H9 (cell line): Measurements from ENCODE around the gene EXOC3L1. TPM values are rescaled to one million over a fixed set of nuclear protein-coding genes. Genes with fewer than 3 reads are reported as not detected.

ENCODE experiments used
- DNase-seq: peaks from one replicate; pipeline ENCODE4 v3.0.0-alpha.2; 2017
- H2AFZ ChIP-seq: one replicate; pipeline ENCODE4 v1.6.1; 2013; ENCODE audit warnings: mild to moderate bottlenecking, low read length, control low read depth, moderate library complexity
- H2AK5ac ChIP-seq: 2 replicates; pipeline ENCODE4 v1.6.1; 2013; ENCODE audit warnings: low read length, control low read depth, mixed read lengths; ENCODE audit not compliant: insufficient read length
- H2BK120ac ChIP-seq: one replicate; pipeline ENCODE4 v1.6.1; 2013; ENCODE audit warnings: low read depth, mild to moderate bottlenecking, low read length, control low read depth, inconsistent platforms; ENCODE audit not compliant: poor library complexity, severe bottlenecking
- H2BK12ac ChIP-seq: 2 replicates; pipeline ENCODE4 v1.6.1; 2013; ENCODE audit warnings: low read length, control low read depth, mixed read lengths, low read depth; ENCODE audit not compliant: insufficient read length
- H2BK15ac ChIP-seq: 2 replicates; pipeline ENCODE4 v1.6.1; 2013; ENCODE audit warnings: low read depth, low read length, control low read depth
- H2BK20ac ChIP-seq: one replicate; pipeline ENCODE4 v1.6.1; 2013; ENCODE audit warnings: low read depth, mild to moderate bottlenecking, low read length, control low read depth, inconsistent platforms; ENCODE audit not compliant: poor library complexity, severe bottlenecking
- H2BK5ac ChIP-seq: 2 replicates; pipeline ENCODE4 v1.6.1; 2013; ENCODE audit warnings: low read length, control low read depth, mixed read lengths; ENCODE audit not compliant: insufficient read length
- H3K14ac ChIP-seq: 2 replicates; pipeline ENCODE4 v1.6.1; 2013; ENCODE audit warnings: low read length, control low read depth; ENCODE audit not compliant: insufficient read depth
- H3K18ac ChIP-seq: 2 replicates; pipeline ENCODE4 v1.6.1; 2013; ENCODE audit warnings: low read depth, mild to moderate bottlenecking, mixed read lengths, low read length, control low read depth; ENCODE audit not compliant: insufficient read length
- H3K23ac ChIP-seq: 2 replicates; pipeline ENCODE4 v1.6.1; 2013; ENCODE audit warnings: low read length, control low read depth, mixed read lengths, low read depth; ENCODE audit not compliant: insufficient read length
- H3K23me2 ChIP-seq: 2 replicates; pipeline ENCODE4 v1.6.1; 2013; ENCODE audit warnings: low read depth, mild to moderate bottlenecking, mixed read lengths, low read length, control low read depth; ENCODE audit not compliant: insufficient read length, poor library complexity, severe bottlenecking
- H3K27ac ChIP-seq: 2 replicates; pipeline ENCODE4 v1.5.1; 2013; ENCODE audit warnings: low read length, control low read depth, mixed read lengths, low read depth; ENCODE audit not compliant: insufficient read length
- H3K27me3 ChIP-seq: 2 replicates; pipeline ENCODE4 v1.6.1; 2013; ENCODE audit warnings: low read length, control low read depth, inconsistent platforms; ENCODE audit not compliant: insufficient read depth
- H3K4ac ChIP-seq: 2 replicates; pipeline ENCODE4 v1.6.1; 2013; ENCODE audit warnings: low read depth, mild to moderate bottlenecking, control low read depth, inconsistent platforms, low read length, moderate library complexity
- H3K4me1 ChIP-seq: 2 replicates; pipeline ENCODE4 v1.6.1; 2013; ENCODE audit warnings: low read length, control low read depth, inconsistent platforms; ENCODE audit not compliant: insufficient read depth
- H3K4me2 ChIP-seq: 2 replicates; pipeline ENCODE4 v1.6.1; 2013; ENCODE audit warnings: low read length, control low read depth, mixed read lengths; ENCODE audit not compliant: insufficient read length, insufficient read depth
- H3K56ac ChIP-seq: 2 replicates; pipeline ENCODE4 v1.6.1; 2013; ENCODE audit warnings: low read depth, mild to moderate bottlenecking, mixed read lengths, low read length, control low read depth; ENCODE audit not compliant: insufficient read length
- H3K79me1 ChIP-seq: 2 replicates; pipeline ENCODE4 v1.6.1; 2013; ENCODE audit warnings: low read depth, mild to moderate bottlenecking, moderate library complexity, low read length, control low read depth, inconsistent platforms; ENCODE audit not compliant: insufficient read depth, poor library complexity, severe bottlenecking
- H3K79me2 ChIP-seq: 2 replicates; pipeline ENCODE4 v1.6.1; 2013; ENCODE audit warnings: low read length, control low read depth, inconsistent platforms; ENCODE audit not compliant: insufficient read depth
- H3K9ac ChIP-seq: 2 replicates; pipeline ENCODE4 v1.6.1; 2013; ENCODE audit warnings: low read length, control low read depth, mixed read lengths; ENCODE audit not compliant: insufficient read length; ENCODE audit errors: extremely low read depth
- H3K9me3 ChIP-seq: one replicate; pipeline ENCODE4 v1.6.1; 2013; ENCODE audit warnings: low read depth, low read length, inconsistent platforms; ENCODE audit not compliant: control insufficient read depth
- H3T11ph ChIP-seq: one replicate; pipeline ENCODE4 v1.6.1; 2013; ENCODE audit warnings: mild to moderate bottlenecking, low read length, control low read depth, inconsistent platforms
- H4K20me1 ChIP-seq: one replicate; pipeline ENCODE4 v1.6.1; 2013; ENCODE audit not compliant: control insufficient read depth, insufficient read length, insufficient read depth
- H4K5ac ChIP-seq: 2 replicates; pipeline ENCODE4 v1.6.1; 2013; ENCODE audit warnings: low read depth, mild to moderate bottlenecking, mixed read lengths, low read length, control low read depth; ENCODE audit not compliant: insufficient read length
- H4K8ac ChIP-seq: replicated peaks from 2 replicates; pipeline ENCODE4 v1.6.1; 2013; ENCODE audit warnings: low read length, control low read depth, mixed read lengths, low read depth; ENCODE audit not compliant: insufficient read length
- H4K91ac ChIP-seq: 2 replicates; pipeline ENCODE4 v1.6.1; 2013; ENCODE audit warnings: low read depth, mild to moderate bottlenecking, moderate library complexity, mixed read lengths, low read length, control low read depth; ENCODE audit not compliant: insufficient read length
- H3K27ac Mint-ChIP-seq, 3 experiments: 2 replicates in 2 of 3; 3 replicates in 1 of 3; pipeline ENCODE4 v1.8.0; 2020 to 2021; ENCODE audit warnings: mixed read lengths in 3 of 3, mild to moderate bottlenecking in 1 of 3, moderate library complexity in 1 of 3
- H3K27me3 Mint-ChIP-seq: 2 replicates; pipeline ENCODE4 v1.8.0; 2021; ENCODE audit warnings: low read depth, mild to moderate bottlenecking, moderate library complexity, mixed read lengths
- H3K36me3 Mint-ChIP-seq, 3 experiments: 2 replicates in 2 of 3; 3 replicates in 1 of 3; pipeline ENCODE4 v1.8.0; 2020 to 2021; ENCODE audit warnings: low read depth in 3 of 3, mixed read lengths in 3 of 3; ENCODE audit not compliant: insufficient read depth in 1 of 3
- H3K4me1 Mint-ChIP-seq, 2 experiments: 2 replicates each; pipeline ENCODE4 v1.8.0; 2020; ENCODE audit warnings: mixed read lengths in 2 of 2
- H3K4me3 Mint-ChIP-seq, 2 experiments: 2 replicates in 1 of 2; 3 replicates in 1 of 2; pipeline ENCODE4 v1.8.0; 2020 to 2021; ENCODE audit warnings: mild to moderate bottlenecking in 2 of 2, mixed read lengths in 2 of 2, moderate library complexity in 1 of 2
- H3K9me3 Mint-ChIP-seq, 2 experiments: 2 replicates in 1 of 2; 3 replicates in 1 of 2; pipeline ENCODE4 v1.8.0; 2020; ENCODE audit warnings: mild to moderate bottlenecking in 2 of 2, mixed read lengths in 2 of 2, moderate library complexity in 1 of 2
- WGBS: extraction: QIAGEN DNeasy Blood & Tissue Kit; methylation state at CpG from one replicate; pipeline ENCODE4 v1.1.7; 2013; ENCODE audit warnings: missing lambda C conversion rate, low lambda C conversion rate, mixed read lengths; ENCODE audit not compliant: insufficient read length; ENCODE audit errors: extremely low coverage; 5-methylcytosine and 5-hydroxymethylcytosine counted together
- total RNA-seq: library from RNA; stranded (reverse); gene quantifications from 2 replicates; pipeline ENCODE4 v1.2.1, GENCODE V29; 2021
- TF ChIP-seq, protein P1 (sequence below): fragments of 200-600 bp; sonication (generic); conservative IDR thresholded peaks from 3 replicates; pipeline ENCODE4 v1.8.0; 2021; ENCODE audit warnings: antibody characterized with exemption, mild to moderate bottlenecking

The EXOC3L1 gene
- total RNA-seq, 1 experiment from 2014 or later: 3.3 TPM

DNA sequence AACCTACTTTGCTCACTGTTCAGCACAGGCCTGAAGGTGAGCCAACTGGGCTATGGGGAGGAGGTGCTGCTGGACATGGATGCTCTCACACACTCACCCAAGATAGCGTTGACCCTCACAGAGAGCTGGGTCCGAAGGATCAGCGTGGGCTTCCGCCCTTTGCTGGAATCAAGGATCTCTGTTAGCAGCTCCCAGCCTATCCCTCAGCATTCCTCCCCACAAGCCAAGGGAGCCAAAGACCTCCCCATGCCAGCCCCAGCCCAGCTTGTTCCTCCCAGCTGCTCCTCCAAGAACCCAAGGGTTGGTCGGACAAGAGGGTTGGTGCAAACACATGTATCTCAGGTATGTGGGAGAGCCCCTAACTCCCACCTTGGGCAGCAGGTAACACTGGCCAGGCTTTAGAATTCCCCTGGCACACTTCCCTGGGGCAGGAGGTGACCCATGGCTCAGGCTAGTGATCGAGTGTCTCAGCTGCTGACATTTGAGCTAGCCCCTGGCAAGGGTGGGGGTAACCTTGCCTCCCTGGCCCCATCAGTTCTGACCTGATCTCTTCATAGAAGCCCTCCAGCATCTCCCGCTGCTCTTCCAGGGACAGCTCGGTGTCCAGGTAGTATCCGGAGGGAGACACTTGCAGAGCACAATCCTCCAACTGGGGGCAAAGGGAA, 49.0 kb upstream of the EXOC3L1 start:
- Mint-ChIP-seq H3K27ac (peak overlapping the region in 1 of 3 experiments; percentile 34; a peak in 1 of 7 replicates), H3K36me3 (peaks cover 20 to 51% (median 34%) of the 10 kb centered on the region in 3 experiments), H3K9me3 (no peaks in the 10 kb centered on the region), H3K4me1 (peaks cover 13 to 20% of the 10 kb centered on the region in 2 experiments), H3K4me3 (no peak overlapping the region), H3K27me3 (no peaks in the 10 kb centered on the region)
- no peaks in the 10 kb centered on the region for H3K23me2 ChIP-seq
- no peak overlapping the region for H2BK15ac ChIP-seq
- no peak overlapping the region for H3K4ac ChIP-seq
- no peak overlapping the region for H2BK5ac ChIP-seq
- H3K18ac ChIP-seq: no peak overlapping the region
- no peak overlapping the region for H3K27ac ChIP-seq
- no peak overlapping the region for H3K4me2 ChIP-seq
- no peak overlapping the region for H2BK20ac ChIP-seq
- H4K91ac ChIP-seq: no peak overlapping the region
- H3K9me3 ChIP-seq: no peaks in the 10 kb centered on the region
- H3T11ph ChIP-seq: no peak overlapping the region
- H4K8ac ChIP-seq: no peak overlapping the region
- H3K9ac ChIP-seq: no peak overlapping the region
- no peak overlapping the region for H4K5ac ChIP-seq
- peaks cover 4% of the 10 kb centered on the region for H3K79me1 ChIP-seq
- H3K27me3 ChIP-seq: no peaks in the 10 kb centered on the region
- no CpG with 5 or more reads among the region's 9 CpGs for WGBS
- DNase-seq: no peak
- no peak overlapping the region for H2BK12ac ChIP-seq
- no peak overlapping the region for H2AFZ ChIP-seq
- peaks cover 11% of the 10 kb centered on the region; the same call in 1 of the 2 replicates for H3K4me1 ChIP-seq
- H3K79me2 ChIP-seq: no peaks in the 10 kb centered on the region; the same call in 1 of the 2 replicates
- no peak overlapping the region for H3K56ac ChIP-seq
- H2AK5ac ChIP-seq: no peak overlapping the region
- peaks cover 3% of the 10 kb centered on the region for H4K20me1 ChIP-seq
- no peak overlapping the region for H2BK120ac ChIP-seq
- no peak overlapping the region for H3K14ac ChIP-seq
- H3K23ac ChIP-seq: no peak overlapping the region
- TF ChIP-seq, protein P1, sequence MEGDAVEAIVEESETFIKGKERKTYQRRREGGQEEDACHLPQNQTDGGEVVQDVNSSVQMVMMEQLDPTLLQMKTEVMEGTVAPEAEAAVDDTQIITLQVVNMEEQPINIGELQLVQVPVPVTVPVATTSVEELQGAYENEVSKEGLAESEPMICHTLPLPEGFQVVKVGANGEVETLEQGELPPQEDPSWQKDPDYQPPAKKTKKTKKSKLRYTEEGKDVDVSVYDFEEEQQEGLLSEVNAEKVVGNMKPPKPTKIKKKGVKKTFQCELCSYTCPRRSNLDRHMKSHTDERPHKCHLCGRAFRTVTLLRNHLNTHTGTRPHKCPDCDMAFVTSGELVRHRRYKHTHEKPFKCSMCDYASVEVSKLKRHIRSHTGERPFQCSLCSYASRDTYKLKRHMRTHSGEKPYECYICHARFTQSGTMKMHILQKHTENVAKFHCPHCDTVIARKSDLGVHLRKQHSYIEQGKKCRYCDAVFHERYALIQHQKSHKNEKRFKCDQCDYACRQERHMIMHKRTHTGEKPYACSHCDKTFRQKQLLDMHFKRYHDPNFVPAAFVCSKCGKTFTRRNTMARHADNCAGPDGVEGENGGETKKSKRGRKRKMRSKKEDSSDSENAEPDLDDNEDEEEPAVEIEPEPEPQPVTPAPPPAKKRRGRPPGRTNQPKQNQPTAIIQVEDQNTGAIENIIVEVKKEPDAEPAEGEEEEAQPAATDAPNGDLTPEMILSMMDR: no peak
